HepG2 (cell line): ENCODE data around the gene RAPGEF6. TPM values are rescaled to one million over a fixed set of nuclear protein-coding genes. Genes with fewer than 3 reads are reported as not detected.

Experiments
- ATAC-seq: fragments of 200-7000 bp; cut with Tn5 transposase; 3 replicates; pipeline ENCODE4 v1.9.1; 2020; ENCODE audit warnings: mild to moderate bottlenecking, moderate library complexity
- BruUV-seq: library from RNA; stranded (reverse); fragments of 400-500 nt; replicated peaks from 2 replicates; lab custom pipeline; 2021; lab: Mats Ljungman, UMichigan
- CTCF ChIA-PET: fragments of 300-600 bp; formaldehyde crosslinking; extraction: SDS; loops from one replicate; lab custom pipeline; 2021; ENCODE audit warnings: low total read pairs, inconsistent platforms, low intra/inter-chr PET ratio; lab: Yijun Ruan, JAX
- POLR2A ChIA-PET: fragments of 350-600 bp; sonication (Branson Sonifier 250); formaldehyde crosslinking; loops from one replicate; lab custom pipeline; 2020; ENCODE audit warnings: antibody characterized with exemption, inconsistent platforms; lab: Yijun Ruan, JAX
- DNase-seq: peaks from one replicate; pipeline ENCODE4 v3.0.0-alpha.2; 2015; ENCODE audit warnings: low spot score
- FAIRE-seq: peaks from 3 replicates; lab custom pipeline; 2011; peaks lifted over from hg19 to GRCh38; lab: Jason Lieb, UNC
- H2AFZ ChIP-seq: one replicate; pipeline ENCODE4 v1.6.1; 2011; ENCODE audit warnings: low read length, inconsistent platforms
- H3K27ac ChIP-seq: fragments of 300-600 bp; 3 replicates; pipeline ENCODE4 v1.8.0; 2011; ENCODE audit warnings: mixed run types, mild to moderate bottlenecking, mixed read lengths, low read length, inconsistent platforms; ENCODE audit not compliant: insufficient read depth; ENCODE audit errors: extremely low read length
- H3K27me3 ChIP-seq, 2 experiments: fragments of 200-600 bp in 1 of 2; 2 replicates in 1 of 2; 3 replicates in 1 of 2; pipeline versions ENCODE4 v1.6.0 to v1.8.0; 2011; ENCODE audit warnings: low read length in 2 of 2, mild to moderate bottlenecking in 2 of 2, moderate library complexity in 2 of 2, inconsistent platforms in 1 of 2; ENCODE audit not compliant: insufficient read depth in 2 of 2, control insufficient read depth in 1 of 2
- H3K36me3 ChIP-seq, 2 experiments: fragments of 200-600 bp in 1 of 2; replicated peaks in 1 of 2; 2 replicates in 1 of 2; 3 replicates in 1 of 2; pipeline versions ENCODE4 v1.5.1 to v1.8.0; 2011; ENCODE audit warnings: low read length in 2 of 2, inconsistent platforms in 1 of 2; ENCODE audit not compliant: insufficient read depth in 2 of 2, control insufficient read depth in 1 of 2
- H3K4me1 ChIP-seq: 2 replicates; pipeline ENCODE4 v1.5.1; 2012; ENCODE audit warnings: low read length, inconsistent platforms; ENCODE audit not compliant: insufficient read depth
- H3K4me2 ChIP-seq: 2 replicates; pipeline ENCODE4 v1.6.0; 2011; ENCODE audit warnings: low read depth, low read length, inconsistent platforms
- H3K4me3 ChIP-seq, 3 experiments: fragments of 200-600 bp in 1 of 3; sonication (generic), shearing (Covaris generic) in 1 of 3; replicated peaks in 1 of 3; 2 replicates each; pipeline ENCODE4 v1.5.1; 2011 to 2016; ENCODE audit warnings: low read length in 3 of 3, inconsistent platforms in 2 of 3, low read depth in 2 of 3, mild to moderate bottlenecking in 2 of 3, control low read depth in 1 of 3, mixed read lengths in 1 of 3; ENCODE audit not compliant: insufficient read depth in 1 of 3
- H3K79me2 ChIP-seq: one replicate; pipeline ENCODE4 v1.6.1; 2011; ENCODE audit warnings: low read length, inconsistent platforms; ENCODE audit not compliant: insufficient read depth
- H3K9ac ChIP-seq: 2 replicates; pipeline ENCODE4 v1.6.0; 2011; ENCODE audit warnings: mild to moderate bottlenecking, low read depth, low read length, inconsistent platforms; ENCODE audit not compliant: insufficient read depth
- H3K9me3 ChIP-seq: 2 replicates; pipeline ENCODE4 v1.5.1; 2012; ENCODE audit warnings: mild to moderate bottlenecking, low read length
- H4K20me1 ChIP-seq: 2 replicates; pipeline ENCODE4 v1.6.0; 2011; ENCODE audit warnings: inconsistent platforms, mild to moderate bottlenecking, low read length, moderate library complexity; ENCODE audit not compliant: insufficient read depth
- HDAC6 ChIP-seq: fragments of 200-600 bp; sonication (generic); IDR thresholded peaks from 2 replicates; pipeline ENCODE4 v1.7.0; 2017; ENCODE audit warnings: mild to moderate bottlenecking, antibody characterized with exemption, low read length, low read depth
- ISL2 ChIP-seq: sonication (generic); formaldehyde crosslinking; IDR thresholded peaks from 2 replicates; pipeline ENCODE4 v1.5.0; 2020; ENCODE audit warnings: missing genetic modification reagents
- MAFF ChIP-seq: IDR thresholded peaks from 2 replicates; pipeline ENCODE4 v1.6.1; 2011; ENCODE audit warnings: low read depth, low read length, improper control_type of control experiment
- MAFK ChIP-seq, 2 experiments: IDR thresholded peaks in 1 of 2; conservative IDR thresholded peaks in 1 of 2; 2 replicates each; pipeline ENCODE4 v1.6.1; 2011; ENCODE audit warnings: improper control_type of control experiment in 2 of 2, low read length in 2 of 2
- NCOA2 ChIP-seq: sonication (generic); formaldehyde crosslinking; IDR thresholded peaks from 2 replicates; pipeline ENCODE4 v1.8.0; 2022; ENCODE audit warnings: inconsistent platforms
- SETDB1 ChIP-seq: sonication (generic); formaldehyde crosslinking; IDR thresholded peaks from 2 replicates; pipeline ENCODE4 v1.5.1; 2020; ENCODE audit warnings: missing genetic modification reagents, mild to moderate bottlenecking, borderline replicate concordance
- SP5 ChIP-seq: IDR thresholded peaks from 2 replicates; pipeline ENCODE4 v1.6.1; 2016; ENCODE audit warnings: low read depth, borderline replicate concordance
- WIZ ChIP-seq: sonication (generic); formaldehyde crosslinking; IDR thresholded peaks from 2 replicates; pipeline ENCODE4 v1.5.1; 2020; ENCODE audit warnings: mild to moderate bottlenecking, missing genetic modification reagents
- XBP1 ChIP-seq: sonication (generic); formaldehyde crosslinking; IDR thresholded peaks from 2 replicates; pipeline ENCODE4 v1.5.0; 2020; ENCODE audit warnings: missing genetic modification reagents
- ZNF446 ChIP-seq: sonication (generic); formaldehyde crosslinking; IDR thresholded peaks from 2 replicates; pipeline ENCODE4 v1.5.0; 2020; ENCODE audit warnings: mild to moderate bottlenecking, missing genetic modification reagents
- ZNF562 ChIP-seq: sonication (generic); formaldehyde crosslinking; IDR thresholded peaks from 2 replicates; pipeline ENCODE4 v1.8.0; 2022; ENCODE audit warnings: missing genetic modification reagents, borderline replicate concordance
- ZNF75D ChIP-seq: sonication (generic); formaldehyde crosslinking; IDR thresholded peaks from 2 replicates; pipeline ENCODE4 v1.8.1; 2023; ENCODE audit warnings: missing genetic modification reagents, mild to moderate bottlenecking, borderline replicate concordance
- WGBS: methylation state at CpG from one replicate; pipeline ENCODE4 v1.1.6; 2017; ENCODE audit warnings: low lambda C conversion rate; 5-methylcytosine and 5-hydroxymethylcytosine counted together
- in situ Hi-C: cut with HindIII; loops from 2 replicates; pipeline ENCODE4 v1.10.0; 2017; ENCODE audit warnings: low pct_unique_long_range_greater_than_20kb; ENCODE audit not compliant: extremely low pct_ligation_motif_present
- intact Hi-C: fragments of 100-400 bp; cut with micrococcal nuclease; formaldehyde crosslinking; loops from one replicate; pipeline ENCODE4 v1.10.0; 2022; ENCODE audit not compliant: unreplicated experiment
- polyA plus RNA-seq, 8 experiments: library from polyadenylated mRNA; depleted of rRNA in 3 of 8; stranded (reverse) in 7 of 8; unstranded in 1 of 8; fragments of >200 nt; fragmentation: Illumina TruSeq in 4 of 8; extraction: Trizol in 4 of 8; gene quantifications; 2 replicates each; pipeline versions ENCODE4 v1.2.1 to v1.2.3, GENCODE V29; 2011 to 2016; ENCODE audit warnings: low read depth in 4 of 8, missing spikeins in 1 of 8, mixed read lengths in 1 of 8; ENCODE audit not compliant: insufficient read depth in 1 of 8
- total RNA-seq, 5 experiments: library from RNA; depleted of rRNA; stranded (reverse); fragments of >200 nt; fragmentation: Illumina TruSeq; extraction: Trizol; gene quantifications; 2 replicates each; pipeline ENCODE4 v1.2.3, GENCODE V29; 2016; ENCODE audit warnings: low read depth in 1 of 5

The RAPGEF6 gene
- total and polyA plus RNA-seq, 2 of the 13 experiments (the other 11 are each of a cell fraction or from before 2014, with no cell fraction given), result 7.7 to 24.6 TPM

GRCh38 chr5:131473731-131474130 is 161.3 kb downstream of the RAPGEF6 start (continued):
- TF ChIP-seq WIZ (CRISPR knock-in tag) (no peak), SETDB1 (no peak), NCOA2 (peak; percentile 22; the same call in 1 of the 2 replicates), XBP1 (CRISPR knock-in tag) (no peak), ZNF562 (no peak), SP5 (CRISPR knock-in tag) (no peak), ZNF75D (CRISPR knock-in tag) (no peak), ISL2 (CRISPR knock-in tag) (peak; percentile 41; the same call in 1 of the 2 replicates), HDAC6 (no peak)

- no peak for DNase-seq
Observed at GRCh38 chr5:131466171-131466766, 168.8 kb downstream of the RAPGEF6 start.

More at GRCh38 chr5:131466171-131466766, 168.8 kb downstream of the RAPGEF6 start:
- Histone ChIP-seq H3K79me2 (no peaks in the 10 kb centered on the region), H3K27me3 (no peaks in the 10 kb centered on the region), H3K4me1 (no peaks in the 10 kb centered on the region), H3K4me3 (no peak overlapping the region), H3K9ac (no peak overlapping the region), H3K27ac (no peak overlapping the region), H2AFZ (no peak overlapping the region), H3K36me3 (peaks cover 3 to 47% of the 10 kb centered on the region in 2 experiments; a peak in 4 of 5 replicates), H3K4me2 (no peak overlapping the region), H3K9me3 (no peaks in the 10 kb centered on the region), H4K20me1 (no peaks in the 10 kb centered on the region)
- ChIA-PET CTCF (no interaction called here), POLR2A (no interaction called here)
- BruUV-seq, result no TSS peak
- FAIRE-seq (no peak), ATAC-seq (no peak)
- in situ Hi-C loops, result no loop called here
- intact Hi-C loops, result no loop called here
- 91% methylated on average over 3 of the region's 3 CpGs for WGBS
- TF ChIP-seq MAFK (conservative IDR thresholded peaks at IDR 0.05 in 1 of 2, IDR thresholded peaks at IDR 0.05 in 1 of 2; ENCODE audit: low read length in 2 of 2) (0 out of 4 replicates have a peak, but pooled peaks of 1 of the 2 experiments have one; percentile 9), ZNF446 (CRISPR knock-in tag) (no peak), MAFF (peak; percentile 19; the same call in 1 of the 2 replicates)
